Skeletal muscle satellite cell (primary cell): ENCODE results near the gene UST.
"Not testable (repeated sequence)": the region's sequence is repeated elsewhere in the genome, so short reads cannot be mapped to it uniquely, and the experiment has no call there.

Experiments used
- H3K27me3 ChIP-seq: 2 replicates; pipeline ENCODE4 v1.7.0; 2013; ENCODE audit warnings: low read length; ENCODE audit not compliant: control insufficient read depth, insufficient read depth
- H3K36me3 ChIP-seq: 2 replicates; pipeline ENCODE4 v1.7.0; 2013; ENCODE audit warnings: mild to moderate bottlenecking, control low read depth, low read length; ENCODE audit not compliant: insufficient read depth
- H3K4me1 ChIP-seq: 2 replicates; pipeline ENCODE4 v1.7.0; 2013; ENCODE audit warnings: low read length; ENCODE audit not compliant: control insufficient read depth, insufficient read depth
- H3K4me2 ChIP-seq: 2 replicates; pipeline ENCODE4 v1.7.0; 2013; ENCODE audit warnings: mild to moderate bottlenecking, low read length
- H3K4me3 ChIP-seq: 2 replicates; pipeline ENCODE4 v1.7.0; 2013; ENCODE audit warnings: low read length
- H3K9ac ChIP-seq: 2 replicates; pipeline ENCODE4 v1.7.0; 2013; ENCODE audit warnings: mild to moderate bottlenecking, low read depth, low read length, moderate library complexity
- H3K9me3 ChIP-seq: replicated peaks from 2 replicates; pipeline ENCODE4 v1.7.0; 2013; ENCODE audit warnings: mild to moderate bottlenecking, control low read depth, low read length

UST gene

DNA sequence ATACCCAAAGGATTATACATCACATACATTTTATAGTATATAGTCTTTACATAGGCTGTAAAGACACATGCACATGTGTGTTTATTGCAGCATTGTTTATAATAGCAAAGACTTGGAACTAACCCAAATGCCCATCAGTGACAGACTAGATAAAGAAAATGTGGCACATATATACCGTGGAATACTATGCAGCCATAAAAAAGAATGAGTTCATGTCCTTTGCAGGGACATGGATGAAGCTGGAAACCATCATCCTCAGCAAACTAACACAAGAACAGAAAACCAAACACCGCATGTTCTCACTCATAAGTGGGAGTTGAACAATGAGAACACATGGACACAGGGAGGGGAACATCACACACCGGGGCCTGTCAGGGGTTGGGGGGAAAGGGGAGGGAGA, 231.5 kb downstream of the UST start:
- H3K4me3 ChIP-seq, H3K9ac ChIP-seq, H3K4me1 ChIP-seq, H3K36me3 ChIP-seq, H3K4me2 ChIP-seq, H3K9me3 ChIP-seq, H3K27me3 ChIP-seq: not testable (repeated sequence)

DNA sequence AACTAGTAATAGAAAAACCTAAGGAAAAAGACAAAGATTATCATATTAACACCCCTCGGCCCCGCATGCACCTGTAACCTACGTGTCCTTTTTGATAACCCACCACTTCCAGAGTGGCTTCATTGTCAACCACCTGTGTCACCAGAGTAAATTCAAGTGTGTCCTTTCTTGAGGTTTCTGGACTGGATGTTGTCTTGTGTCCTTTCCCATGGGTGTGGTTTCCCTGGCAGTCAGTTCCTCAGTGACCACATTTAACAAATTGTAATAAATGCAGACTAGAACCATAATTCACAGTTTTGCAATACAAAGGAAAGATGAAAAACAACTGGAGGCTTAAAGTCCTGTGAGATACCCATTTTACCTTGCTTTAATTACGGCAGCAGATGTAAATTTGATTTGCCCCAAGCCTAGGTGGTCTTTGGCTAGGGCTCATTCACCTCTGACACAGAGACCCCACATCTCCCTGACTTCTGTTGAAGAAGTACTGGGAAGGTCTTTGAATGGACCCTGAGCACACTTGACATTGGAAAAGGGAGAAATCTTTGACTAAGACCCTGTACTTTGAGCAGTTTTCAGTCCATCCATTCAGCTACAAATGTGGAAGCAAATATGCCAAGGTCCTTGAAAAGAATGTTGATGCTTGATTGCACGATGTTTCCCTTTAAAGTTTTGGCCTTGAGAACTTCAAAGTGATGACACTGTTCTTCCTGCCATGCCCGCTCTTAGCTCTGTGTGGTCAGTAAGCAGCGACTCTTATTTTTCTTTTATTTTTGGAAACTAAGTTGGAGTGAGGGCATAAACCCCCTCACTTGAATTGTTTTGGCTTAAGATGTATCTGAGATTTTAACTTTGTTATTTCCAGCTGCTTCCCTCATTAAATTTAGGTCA, 232.4 kb downstream of the UST start:
- H3K4me2 ChIP-seq: no peak overlapping the region
- H3K4me3 ChIP-seq: no peak overlapping the region
- H3K9me3 ChIP-seq: no peaks in the 10 kb centered on the region
- H3K4me1 ChIP-seq: peaks cover 3% of the 10 kb centered on the region
- no peaks in the 10 kb centered on the region for H3K36me3 ChIP-seq
- no peak overlapping the region for H3K9ac ChIP-seq
- no peaks in the 10 kb centered on the region for H3K27me3 ChIP-seq

DNA sequence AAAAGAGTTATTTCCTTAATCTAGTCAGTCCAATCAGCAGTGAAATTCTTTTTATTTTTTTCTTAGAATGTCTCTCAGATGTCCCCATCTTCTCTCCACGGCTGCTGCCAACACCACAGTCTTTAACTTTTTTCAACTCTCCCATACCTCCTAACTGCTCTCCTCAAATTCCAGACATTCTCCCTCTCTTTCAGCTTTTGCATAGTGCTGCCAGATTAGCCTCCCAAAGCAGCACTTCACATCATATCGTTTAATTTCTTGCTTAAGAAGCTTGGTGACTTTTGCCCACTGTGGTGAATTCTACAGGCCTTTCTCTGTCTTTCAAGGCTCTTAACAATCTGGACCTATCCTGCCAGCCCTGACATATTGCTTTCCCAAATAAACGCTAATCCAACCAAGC, 233.4 kb downstream of the UST start:
- Histone ChIP-seq H3K27me3 (no peaks in the 10 kb centered on the region), H3K4me1 (peaks cover 3% of the 10 kb centered on the region), H3K4me2 (no peak overlapping the region), H3K4me3 (no peak overlapping the region), H3K36me3 (no peaks in the 10 kb centered on the region), H3K9ac (no peak overlapping the region), H3K9me3 (no peaks in the 10 kb centered on the region)

DNA sequence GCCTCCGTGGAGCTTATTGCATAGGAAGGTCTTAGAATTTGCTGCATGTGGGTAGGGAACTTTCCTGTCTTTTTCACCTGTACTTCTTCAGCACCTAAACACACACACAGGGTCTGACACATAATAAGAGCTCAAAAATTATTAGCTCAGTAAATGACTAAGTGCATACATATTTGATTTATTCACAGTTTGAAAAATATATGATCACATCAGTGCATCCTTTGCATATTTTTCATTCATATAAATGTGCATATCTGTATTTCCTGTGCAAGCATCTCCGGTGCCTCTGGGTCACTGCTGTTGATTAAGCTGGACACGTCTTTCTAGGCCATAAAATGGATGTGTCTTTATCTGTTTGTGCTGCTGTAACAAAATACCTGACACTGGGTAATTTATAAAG, 234.7 kb downstream of the UST start:
- no peaks in the 10 kb centered on the region for H3K27me3 ChIP-seq
- H3K4me1 ChIP-seq: peaks cover 3% of the 10 kb centered on the region
- H3K4me2 ChIP-seq: no peak overlapping the region
- no peaks in the 10 kb centered on the region for H3K36me3 ChIP-seq
- H3K9ac ChIP-seq: no peak overlapping the region
- no peaks in the 10 kb centered on the region for H3K9me3 ChIP-seq
- H3K4me3 ChIP-seq: no peak overlapping the region

DNA sequence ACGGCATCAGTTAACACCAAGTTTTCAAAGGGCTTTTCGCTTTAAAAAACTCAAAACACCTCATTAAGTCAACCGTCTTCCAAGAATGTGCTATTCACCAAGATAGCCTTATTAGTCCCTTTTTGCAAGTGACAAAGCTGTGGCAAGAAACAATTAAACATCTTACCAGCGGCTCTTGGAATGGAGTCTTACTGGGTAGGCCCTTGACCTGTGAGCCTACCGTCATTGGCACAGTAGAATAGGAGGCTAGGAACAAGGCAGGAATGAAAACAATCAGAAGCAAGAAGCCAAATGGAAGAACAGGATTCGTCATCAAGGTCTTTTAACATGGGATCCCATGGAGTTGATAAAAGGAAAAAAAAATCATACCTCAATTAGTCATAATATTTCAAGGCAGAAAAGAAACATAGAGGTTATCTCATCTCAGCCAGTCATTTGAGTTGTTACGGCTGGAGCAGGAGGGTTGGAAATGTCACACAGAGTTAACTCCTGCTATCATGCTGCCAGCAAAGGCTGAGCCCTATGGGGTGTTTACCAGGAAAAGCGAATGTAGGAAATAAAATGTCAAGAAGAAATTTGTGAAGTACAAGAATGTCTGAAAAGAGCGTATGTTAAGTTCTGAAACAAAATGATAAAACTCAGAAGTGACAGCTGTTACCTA, 236.4 kb downstream of the UST start:
- Histone ChIP-seq H3K27me3 (no peaks in the 10 kb centered on the region), H3K4me1 (peaks cover 3% of the 10 kb centered on the region), H3K36me3 (no peaks in the 10 kb centered on the region), H3K9me3 (no peaks in the 10 kb centered on the region), H3K4me3 (no peak overlapping the region), H3K4me2 (no peak overlapping the region), H3K9ac (no peak overlapping the region)

DNA sequence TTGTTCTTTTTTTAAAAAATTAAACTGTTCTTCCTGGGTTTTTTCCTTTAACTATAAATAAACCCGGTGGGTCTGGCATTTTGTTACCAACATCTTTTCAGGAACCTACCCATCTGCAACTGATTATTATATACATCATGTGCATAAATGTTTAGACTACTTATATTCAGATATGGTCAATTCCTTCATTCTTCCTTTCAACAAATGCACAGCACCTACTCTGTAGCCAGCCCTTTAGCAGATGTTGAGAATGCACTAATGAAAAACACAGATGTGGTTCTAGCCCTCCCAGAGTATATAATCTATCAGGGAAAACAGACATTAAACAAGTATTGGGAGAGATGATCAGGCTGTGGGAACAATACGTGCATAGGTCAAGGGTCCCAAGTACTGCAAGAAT, 237.1 kb downstream of the UST start:
- peaks cover 3% of the 10 kb centered on the region for H3K4me1 ChIP-seq
- H3K4me3 ChIP-seq: no peak overlapping the region
- no peaks in the 10 kb centered on the region for H3K9me3 ChIP-seq
- no peak overlapping the region for H3K4me2 ChIP-seq
- H3K27me3 ChIP-seq: no peaks in the 10 kb centered on the region
- no peaks in the 10 kb centered on the region for H3K36me3 ChIP-seq
- H3K9ac ChIP-seq: no peak overlapping the region

DNA sequence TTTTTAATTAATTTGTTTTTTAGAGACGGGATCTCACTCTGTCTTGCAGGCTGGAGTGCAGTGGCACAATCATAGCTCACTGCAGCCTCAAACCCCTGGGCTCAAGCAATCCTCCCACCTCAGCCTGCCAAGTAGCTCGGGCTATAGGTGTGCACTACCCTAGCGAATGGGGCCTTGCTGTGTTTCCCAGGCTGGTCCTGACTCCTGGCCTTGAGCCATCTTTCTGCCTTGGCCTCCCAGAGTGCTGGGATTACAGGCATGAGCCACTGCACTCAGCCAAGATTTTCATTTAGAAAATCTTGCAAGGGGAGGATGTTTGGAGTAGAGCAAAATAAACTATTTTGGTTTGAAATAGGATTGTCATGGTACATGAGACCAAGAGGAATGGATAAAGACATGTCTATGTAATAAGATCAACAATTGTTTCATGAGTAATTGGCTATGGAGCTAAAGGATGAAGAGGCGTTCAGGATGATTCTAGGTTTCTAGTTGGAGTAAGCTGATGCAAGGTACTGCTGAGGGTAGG, 237.8 kb downstream of the UST start:
- Histone ChIP-seq H3K9me3 (no peaks in the 10 kb centered on the region), H3K4me1 (peaks cover 3% of the 10 kb centered on the region), H3K36me3 (no peaks in the 10 kb centered on the region), H3K4me3 (no peak overlapping the region), H3K9ac (no peak overlapping the region), H3K27me3 (no peaks in the 10 kb centered on the region), H3K4me2 (no peak overlapping the region)

DNA sequence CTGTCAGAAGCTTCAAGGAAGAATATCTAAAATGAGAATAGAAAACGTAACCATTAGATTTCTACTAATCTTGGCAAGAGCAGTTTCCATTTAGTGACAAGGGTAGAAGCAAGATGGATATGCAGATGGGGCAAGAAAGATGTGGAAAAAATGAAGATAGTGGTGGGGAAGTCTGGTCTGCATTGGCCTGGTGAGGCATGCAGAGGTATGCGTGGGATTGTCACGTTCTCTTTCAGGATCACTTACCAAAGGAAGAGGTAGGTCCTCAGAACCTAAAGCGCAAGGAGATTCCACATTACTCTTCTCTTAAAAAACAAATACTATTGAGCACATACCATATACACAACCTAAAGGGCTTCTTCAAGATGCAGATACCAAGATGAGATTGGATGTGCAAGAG, 238.7 kb downstream of the UST start:
- H3K4me3 ChIP-seq: no peak overlapping the region
- H3K4me2 ChIP-seq: no peak overlapping the region
- no peaks in the 10 kb centered on the region for H3K36me3 ChIP-seq
- H3K9me3 ChIP-seq: no peaks in the 10 kb centered on the region
- no peaks in the 10 kb centered on the region for H3K27me3 ChIP-seq
- no peak overlapping the region for H3K9ac ChIP-seq
- peaks cover 3% of the 10 kb centered on the region for H3K4me1 ChIP-seq

DNA sequence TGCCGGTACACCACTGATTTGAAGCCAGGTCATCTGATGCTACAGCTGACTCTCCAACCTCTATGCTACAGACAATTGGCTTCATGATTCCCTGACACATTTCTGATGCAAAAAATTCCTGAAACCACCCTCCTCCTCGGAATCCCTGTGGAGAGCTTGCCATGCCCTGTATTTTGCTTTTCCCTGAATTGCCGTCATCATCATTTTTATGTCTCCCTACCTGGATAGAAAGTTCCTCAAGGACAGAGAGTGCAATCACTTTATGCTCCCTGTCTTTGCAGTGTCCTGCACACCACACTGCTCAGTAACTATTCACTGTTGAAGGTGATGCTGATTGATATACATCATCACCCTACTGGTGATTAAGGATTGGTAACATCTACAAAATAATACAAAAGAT, 239.8 kb downstream of the UST start:
- no peaks in the 10 kb centered on the region for H3K4me1 ChIP-seq
- H3K9ac ChIP-seq: no peak overlapping the region

DNA sequence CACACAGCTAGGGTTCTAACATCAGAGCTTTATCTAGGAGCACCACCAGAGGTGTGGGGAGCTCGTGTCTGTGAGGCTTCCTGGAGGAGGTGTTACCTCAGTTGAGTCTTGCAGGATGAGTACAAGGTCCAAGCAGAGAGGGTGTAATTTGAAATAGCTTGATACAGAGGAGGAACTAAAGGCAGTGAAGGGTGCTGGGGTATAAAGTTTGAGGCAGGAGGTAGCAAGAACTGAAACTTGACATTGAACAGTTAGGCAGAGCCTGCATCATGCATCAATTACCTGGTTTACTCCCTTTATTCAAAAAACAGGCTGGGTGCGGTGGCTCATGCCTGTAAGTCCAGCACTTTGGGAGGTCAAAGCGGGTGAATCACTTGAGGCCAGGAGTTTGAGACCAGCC, 241.2 kb downstream of the UST start:
- Histone ChIP-seq H3K9ac (no peak overlapping the region), H3K4me2 (no peak overlapping the region), H3K4me1 (no peaks in the 10 kb centered on the region), H3K4me3 (no peak overlapping the region), H3K9me3 (no peaks in the 10 kb centered on the region), H3K27me3 (no peaks in the 10 kb centered on the region), H3K36me3 (no peaks in the 10 kb centered on the region)

More for the DNA sequence above, 239.8 kb downstream of the UST start:
- H3K36me3 ChIP-seq: no peaks in the 10 kb centered on the region
- no peaks in the 10 kb centered on the region for H3K27me3 ChIP-seq
- no peak overlapping the region for H3K4me3 ChIP-seq
- H3K9me3 ChIP-seq: no peaks in the 10 kb centered on the region
- no peak overlapping the region for H3K4me2 ChIP-seq

DNA sequence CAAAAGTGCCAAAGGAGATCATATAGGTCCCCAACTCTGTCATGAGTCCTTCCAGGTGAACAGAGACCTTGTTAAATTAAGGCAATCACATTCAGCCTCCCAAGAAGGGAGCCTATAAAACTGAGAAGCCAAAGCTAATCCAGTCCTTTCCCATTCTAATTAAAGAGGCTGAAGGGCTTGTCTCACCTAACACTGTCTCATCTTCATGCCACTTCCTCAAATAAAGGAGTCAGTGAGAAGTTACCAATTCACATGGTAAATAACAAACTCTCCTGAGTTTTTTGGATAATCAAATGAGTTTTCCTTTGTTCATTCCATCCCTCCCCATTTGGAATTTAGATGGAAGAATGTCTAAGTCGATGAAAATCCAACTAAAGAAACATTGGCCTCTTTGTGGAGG, 242.8 kb downstream of the UST start:
- H3K4me1 ChIP-seq: no peaks in the 10 kb centered on the region
- no peak overlapping the region for H3K4me2 ChIP-seq
- H3K4me3 ChIP-seq: no peak overlapping the region
- no peaks in the 10 kb centered on the region for H3K27me3 ChIP-seq
- H3K9me3 ChIP-seq: no peaks in the 10 kb centered on the region
- no peaks in the 10 kb centered on the region for H3K36me3 ChIP-seq
- no peak overlapping the region for H3K9ac ChIP-seq

DNA sequence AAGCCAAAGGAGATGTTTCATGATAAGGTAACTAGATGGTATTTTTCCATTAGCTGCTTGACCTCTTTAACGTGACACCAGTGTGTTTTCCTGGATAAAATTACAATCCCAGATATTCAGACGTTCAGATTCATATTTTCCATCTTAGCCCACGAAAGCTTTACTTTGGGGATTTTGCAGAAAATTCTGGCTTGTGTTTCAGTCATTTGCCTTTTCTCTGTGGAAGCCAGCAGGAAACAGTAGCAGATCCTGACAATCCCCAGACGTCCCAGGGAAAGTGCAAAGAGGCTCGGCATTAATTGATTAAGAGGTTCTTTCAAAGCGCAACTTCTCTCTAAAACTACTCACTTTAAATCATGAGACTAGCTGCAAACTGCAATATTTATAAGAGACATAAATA, 243.6 kb downstream of the UST start:
- Histone ChIP-seq H3K4me3 (no peak overlapping the region), H3K4me1 (no peaks in the 10 kb centered on the region), H3K9ac (no peak overlapping the region), H3K36me3 (no peaks in the 10 kb centered on the region), H3K9me3 (no peaks in the 10 kb centered on the region), H3K4me2 (no peak overlapping the region), H3K27me3 (no peaks in the 10 kb centered on the region)
